Measurements from ENCODE around the gene OR10C1.

Gene OR10C1

DNA sequence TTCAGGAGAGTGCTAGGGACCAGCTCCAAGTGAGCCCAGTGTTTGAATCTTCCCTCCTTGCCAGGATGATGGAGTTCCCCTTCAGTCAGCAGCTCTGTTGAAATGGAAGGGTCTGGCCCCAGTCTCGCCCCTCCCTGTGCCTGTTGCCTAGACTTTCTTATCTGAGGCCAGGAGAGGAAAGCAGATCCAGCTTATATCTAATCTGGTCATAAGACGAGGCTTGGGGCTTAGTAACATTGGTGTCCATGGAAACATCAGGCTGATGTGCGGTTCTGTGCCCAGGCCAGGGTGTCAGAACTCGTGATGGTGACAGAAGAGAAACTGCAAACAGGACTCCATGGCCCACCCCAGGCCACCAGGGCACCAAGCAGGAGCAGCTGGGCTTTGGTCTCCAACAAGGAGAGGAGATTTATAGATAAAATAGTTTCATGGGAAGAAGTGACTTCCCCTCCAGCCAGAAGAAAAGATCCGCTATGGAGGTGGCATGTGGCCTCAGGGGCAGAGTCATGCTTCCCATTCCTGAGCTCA is 38.9 kb downstream of the OR10C1 start:
- no peak for DNase-seq (ENCODE audit: low read depth)

GRCh38 chr6:29478740-29479139 is 39.6 kb downstream of the OR10C1 start:
- DNase-seq (ENCODE audit: low read depth), result no peak

GRCh38 chr6:29479560-29479959 is 40.5 kb downstream of the OR10C1 start:
- DNase-seq (ENCODE audit: low read depth), result no peak

- DNase-seq (ENCODE audit: low read depth), result no peak
Measured at GRCh38 chr6:29483186-29483585, 44.1 kb downstream of the OR10C1 start.

- DNase-seq (ENCODE audit: low read depth), result no peak
Measured at GRCh38 chr6:29483735-29484134, 44.6 kb downstream of the OR10C1 start.

- DNase-seq (ENCODE audit: low read depth), result no peak
Measured at GRCh38 chr6:29486577-29486976, 47.5 kb downstream of the OR10C1 start.

DNA sequence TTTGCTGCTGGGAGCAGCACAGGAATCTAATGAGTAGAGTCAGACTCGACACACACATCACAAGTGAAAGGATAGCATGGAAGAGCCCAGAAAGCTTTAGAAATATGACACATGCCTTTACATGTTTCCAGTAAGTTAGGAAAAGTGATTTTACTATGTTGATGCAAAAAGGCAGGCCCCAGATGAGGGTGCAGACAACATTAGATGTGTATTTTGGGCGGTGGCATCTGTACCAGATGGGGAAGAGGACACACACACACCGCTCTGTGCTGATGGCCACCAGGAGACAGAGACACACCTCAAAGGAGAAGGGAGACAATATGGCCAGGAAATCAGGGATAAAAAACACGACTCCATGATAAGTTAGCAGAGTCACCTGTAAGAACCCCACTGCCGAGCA is 48.0 kb downstream of the OR10C1 start:
- DNase-seq (ENCODE audit: low read depth), result no peak

DNA sequence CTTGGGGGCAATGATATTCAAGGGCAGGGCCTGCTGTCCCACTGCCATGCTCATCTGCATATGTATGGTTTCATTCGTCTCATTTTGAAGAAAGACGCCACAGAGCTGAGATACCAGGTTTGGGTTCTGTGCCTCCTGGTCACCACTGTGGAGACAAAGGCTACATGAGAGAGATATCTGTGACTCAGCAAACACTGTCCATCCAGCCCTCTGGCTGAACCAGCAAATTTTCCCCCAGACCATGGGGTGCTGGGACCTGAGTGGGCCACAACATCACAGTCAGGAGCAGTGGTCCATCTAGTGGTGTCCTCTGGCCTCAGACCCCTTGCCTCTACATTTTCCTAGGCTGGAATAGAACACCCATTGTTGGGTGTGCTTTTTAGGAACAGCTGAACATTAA is 48.6 kb downstream of the OR10C1 start, which contains the start of gene MAS1L:
Gene MAS1L, minus strand, starts transcription at position 297 of the 400 bp plus-strand sequence. Its CDS starts 54 bp downstream, at position 243.
- no peak for DNase-seq (ENCODE audit: low read depth)

GRCh38 chr6:29488874-29489273 is 49.8 kb downstream of the OR10C1 start:
- no peak for DNase-seq (ENCODE audit: low read depth)

- DNase-seq (ENCODE audit: low read depth), result no peak
Measured at GRCh38 chr6:29489286-29489685, 50.2 kb downstream of the OR10C1 start.

GRCh38 chr6:29490055-29490454 is 50.9 kb downstream of the OR10C1 start:
- DNase-seq (ENCODE audit: low read depth), result no peak

DNA sequence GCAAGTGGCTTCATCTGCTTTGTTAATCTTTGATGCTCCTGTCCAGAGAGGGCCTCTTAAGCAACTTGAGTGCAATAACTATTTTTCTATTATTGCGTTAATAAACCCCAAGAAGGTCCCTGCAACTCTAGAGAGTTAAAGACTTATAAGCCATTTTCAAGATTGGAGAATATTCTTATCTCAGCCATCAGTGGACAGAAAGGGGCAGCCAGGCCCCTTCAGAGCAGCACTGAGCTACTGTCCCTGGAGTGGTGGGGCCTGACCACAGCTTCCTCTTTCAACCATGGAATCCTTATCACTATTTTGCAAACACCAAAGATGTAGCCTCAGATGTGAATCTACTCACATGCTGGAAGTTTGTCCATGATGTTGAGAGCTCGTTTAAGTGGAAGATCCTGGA is 51.4 kb downstream of the OR10C1 start:
- DNase-seq (ENCODE audit: low read depth), result no peak
